Right lobe of liver (tissue), 6 donors: Measurements from ENCODE around the gene PHF14. TPM values are rescaled to one million over a fixed set of nuclear protein-coding genes. Genes with fewer than 3 reads are reported as not detected.

Experiments
- ATAC-seq, 4 donors: fragments of 200-7000 bp; cut with Tn5 transposase; one replicate each; pipeline ENCODE4 v1.9.1; 2020; ENCODE audit warnings: mild to moderate bottlenecking in 4 of 4, moderate library complexity in 4 of 4
- DNase-seq, 3 donors: peaks; one replicate each; pipeline ENCODE4 v3.0.0-alpha.2; 2020
- H3K27ac ChIP-seq, 3 donors: fragments of 200-600 bp; one replicate each; pipeline ENCODE4 v1.8.0; 2022
- H3K27me3 ChIP-seq, 2 donors: fragments of 200-600 bp; one replicate each; pipeline ENCODE4 v1.8.0; 2022
- H3K36me3 ChIP-seq, 4 donors: fragments of 200-600 bp; sonication (generic) in 1 of 4; one replicate each; pipeline versions ENCODE4 v1.5.1 to v1.8.0; 2017 to 2022; ENCODE audit warnings: control low read depth in 1 of 4
- H3K4me1 ChIP-seq, 4 donors: fragments of 200-600 bp; sonication (generic) in 1 of 4; one replicate each; pipeline versions ENCODE4 v1.5.1 to v1.8.0; 2017 to 2022; ENCODE audit warnings: control low read depth in 1 of 4
- H3K4me3 ChIP-seq, 3 donors: fragments of 200-600 bp; one replicate each; pipeline ENCODE4 v1.8.0; 2022
- H3K9me3 ChIP-seq, 4 donors: fragments of 200-600 bp; sonication (generic) in 1 of 4; one replicate each; pipeline versions ENCODE4 v1.5.1 to v1.8.0; 2017 to 2022; ENCODE audit warnings: control low read depth in 1 of 4
- CTCF ChIP-seq, 4 donors: fragments of 200-600 bp in 3 of 4; fragments of 450-650 bp in 1 of 4; IDR thresholded peaks; one replicate each; pipeline versions ENCODE4 v1.5.1 to v1.8.0; 2016 to 2022; ENCODE audit warnings: antibody characterized with exemption in 4 of 4, mild to moderate bottlenecking in 2 of 4
- POLR2A ChIP-seq: fragments of 450-650 bp; IDR thresholded peaks from one replicate; pipeline ENCODE4 v1.6.1; 2017; ENCODE audit warnings: antibody characterized with exemption, mild to moderate bottlenecking
- WGBS: methylation state at CpG from one replicate; pipeline ENCODE4 v1.1.6; 2018; ENCODE audit warnings: low coverage, low lambda C conversion rate; ENCODE audit not compliant: insufficient coverage; ENCODE audit errors: missing lambda C conversion rate; 5-methylcytosine and 5-hydroxymethylcytosine counted together
- intact Hi-C, 2 donors: fragments of 100-400 bp; cut with DNase I; formaldehyde crosslinking; loops; one replicate each; pipeline versions ENCODE4 v1.11.2 to v1.14.1; 2022
- total RNA-seq, 6 experiments: library from RNA; depleted of rRNA in 2 of 6; stranded (reverse); fragments of >200 nt in 2 of 6; fragmentation: NEBNext Ultra II Directional in 3 of 6; extraction: Animal tissue kit (Norgen Biotek cat#: 25700) in 3 of 6; gene quantifications; one replicate each; pipeline versions ENCODE4 v1.1.0 to v1.2.4, GENCODE V29; 2016 to 2023
- donor health status: DM: no; HTN: yes; CAD: no.
- donor health status: DM: no; HTN: no; CAD: no.
- donor health status: DM: no; HTN: no; CAD: no.
- donor health status: DM: no; HTN: yes; CAD: no.
- donor health status: DM: no; HTN: yes; CAD: no.

The PHF14 gene
- total RNA-seq, 6 experiments from 2014 or later = 13.5 to 25.7 (median 16.7) TPM

DNA sequence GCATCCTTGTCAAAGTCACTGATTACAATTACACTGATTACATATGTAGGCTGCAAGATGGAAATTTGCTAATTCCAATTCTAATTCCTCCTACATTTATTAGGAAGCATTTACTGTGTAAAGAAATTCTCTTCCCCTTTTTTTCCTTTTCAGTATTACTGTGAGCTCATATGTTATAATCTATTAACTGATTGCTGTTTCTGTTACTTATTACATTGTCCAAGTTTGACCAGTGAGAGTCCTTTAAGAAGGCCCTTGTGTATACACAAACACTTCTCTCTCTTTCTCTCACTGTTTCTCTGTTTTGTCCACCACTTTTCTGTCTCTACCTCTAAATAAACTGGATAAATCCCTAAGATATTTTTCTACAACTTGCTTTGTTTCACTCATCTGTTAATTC is 31.5 kb downstream of the PHF14 start:
- no peaks in the 10 kb centered on the region for H3K9me3 ChIP-seq
- H3K27ac ChIP-seq = no peak overlapping the region
- no peak for ATAC-seq
- intact Hi-C loops = no loop called here
- no peaks in the 10 kb centered on the region for H3K36me3 ChIP-seq
- no peaks in the 10 kb centered on the region for H3K27me3 ChIP-seq
- H3K4me1 ChIP-seq = no peaks in the 10 kb centered on the region
- DNase-seq = no peak
- H3K4me3 ChIP-seq = no peak overlapping the region
- TF ChIP-seq POLR2A (no peak), CTCF (IDR thresholded peaks at IDR 0.05) (no peak)

DNA sequence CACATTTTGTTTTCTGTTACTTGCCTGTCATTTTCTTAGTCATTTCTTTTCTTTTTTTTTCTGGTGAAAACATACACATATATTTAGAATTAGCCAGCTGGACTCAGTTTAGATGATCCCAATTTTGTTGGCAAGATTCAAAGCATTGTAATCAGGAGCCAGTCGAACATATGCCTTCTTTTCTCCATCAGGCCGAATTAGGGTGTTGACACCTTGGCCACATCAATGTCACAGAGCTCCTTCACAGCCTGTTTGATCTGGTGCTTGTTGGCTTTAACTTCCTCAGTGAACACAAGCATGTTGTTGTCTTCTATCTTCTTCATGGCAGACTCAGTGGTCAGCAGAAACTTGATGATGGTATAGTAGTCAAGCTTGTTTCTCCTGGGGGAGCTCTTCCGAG is 32.6 kb downstream of the PHF14 start:
- ATAC-seq = no peak
- TF ChIP-seq POLR2A (no peak), CTCF (IDR thresholded peaks at IDR 0.05) (no peak)
- DNase-seq = no peak
- no peak overlapping the region for H3K4me3 ChIP-seq
- H3K27ac ChIP-seq = no peak overlapping the region
- H3K36me3 ChIP-seq = no peaks in the 10 kb centered on the region
- H3K9me3 ChIP-seq = no peaks in the 10 kb centered on the region
- 71% methylated on average over 1 of the region's 3 CpGs for WGBS
- intact Hi-C loops = no loop called here
- no peaks in the 10 kb centered on the region for H3K27me3 ChIP-seq
- no peaks in the 10 kb centered on the region for H3K4me1 ChIP-seq

- ATAC-seq = no peak
- WGBS = 35% methylated on average over 1 of the region's 1 CpG
- H3K4me1 ChIP-seq = no peaks in the 10 kb centered on the region
- no peak overlapping the region for H3K4me3 ChIP-seq
- no peaks in the 10 kb centered on the region for H3K36me3 ChIP-seq
- H3K9me3 ChIP-seq = no peaks in the 10 kb centered on the region
- no peak for TF ChIP-seq CTCF (IDR thresholded peaks at IDR 0.05)
- no peak for TF ChIP-seq POLR2A
- no peak overlapping the region for H3K27ac ChIP-seq
- H3K27me3 ChIP-seq = no peaks in the 10 kb centered on the region
- DNase-seq = no peak
- intact Hi-C loops = no loop called here
Observed at GRCh38 chr7:11009631-11010030, 36.0 kb downstream of the PHF14 start.

GRCh38 chr7:11021468-11021867 is 47.8 kb downstream of the PHF14 start:
- 83% methylated on average over 1 of the region's 1 CpG for WGBS
- ATAC-seq (no peak), DNase-seq (no peak)
- H3K27me3 ChIP-seq = no peaks in the 10 kb centered on the region
- no peak overlapping the region for H3K4me3 ChIP-seq
- TF ChIP-seq POLR2A (no peak), CTCF (IDR thresholded peaks at IDR 0.05) (no peak)
- intact Hi-C loops = no loop called here
- H3K9me3 ChIP-seq = no peaks in the 10 kb centered on the region
- peaks cover 0 to 4% (median 0%) of the 10 kb centered on the region in 4 donors for H3K36me3 ChIP-seq
- H3K27ac ChIP-seq = no peak overlapping the region
- H3K4me1 ChIP-seq = no peaks in the 10 kb centered on the region
